ENCODE results near the gene FLOT1.

DNA sequence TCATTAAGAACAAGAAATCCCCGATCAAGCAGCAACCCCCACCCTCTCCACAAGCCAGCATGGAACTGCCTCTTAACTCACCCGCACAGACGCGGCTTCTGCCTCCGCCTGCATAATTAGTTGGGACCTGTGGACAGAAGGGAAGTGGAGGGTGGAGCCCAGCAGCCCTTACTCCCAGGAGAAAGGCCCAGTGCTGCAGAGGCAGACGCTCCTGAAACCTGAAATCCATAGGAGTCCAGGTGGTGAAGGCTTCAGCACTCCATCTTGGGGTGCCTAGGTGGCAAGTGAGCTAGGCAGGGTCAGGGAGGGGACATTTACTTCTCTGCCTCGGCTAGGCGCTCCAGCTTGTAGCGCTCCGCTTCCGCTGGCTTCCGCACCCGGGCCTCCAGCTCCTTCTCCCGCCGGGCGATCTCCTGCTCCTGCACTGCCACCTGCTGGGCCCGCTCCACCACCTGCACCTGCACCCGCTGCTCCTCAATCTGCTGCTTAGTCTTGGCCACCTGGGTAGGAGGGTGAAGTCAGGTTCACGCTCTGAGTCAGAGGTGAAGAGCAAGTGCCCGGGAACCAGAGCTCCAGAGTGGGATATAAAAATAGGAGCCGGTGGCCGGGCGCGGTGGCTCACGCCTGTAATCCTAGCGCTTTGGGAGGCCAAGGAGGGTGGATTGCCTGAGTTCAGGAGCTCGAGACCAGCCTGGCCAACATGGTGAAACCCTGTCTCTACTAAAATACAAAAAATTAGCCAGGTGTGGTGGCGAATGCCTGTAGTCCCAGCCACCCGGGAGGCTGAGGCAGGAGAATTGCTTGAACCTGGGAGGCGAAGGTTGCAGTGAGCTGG, 11.7 kb downstream of the FLOT1 start:
- TF ChIP-seq, protein P1, sequence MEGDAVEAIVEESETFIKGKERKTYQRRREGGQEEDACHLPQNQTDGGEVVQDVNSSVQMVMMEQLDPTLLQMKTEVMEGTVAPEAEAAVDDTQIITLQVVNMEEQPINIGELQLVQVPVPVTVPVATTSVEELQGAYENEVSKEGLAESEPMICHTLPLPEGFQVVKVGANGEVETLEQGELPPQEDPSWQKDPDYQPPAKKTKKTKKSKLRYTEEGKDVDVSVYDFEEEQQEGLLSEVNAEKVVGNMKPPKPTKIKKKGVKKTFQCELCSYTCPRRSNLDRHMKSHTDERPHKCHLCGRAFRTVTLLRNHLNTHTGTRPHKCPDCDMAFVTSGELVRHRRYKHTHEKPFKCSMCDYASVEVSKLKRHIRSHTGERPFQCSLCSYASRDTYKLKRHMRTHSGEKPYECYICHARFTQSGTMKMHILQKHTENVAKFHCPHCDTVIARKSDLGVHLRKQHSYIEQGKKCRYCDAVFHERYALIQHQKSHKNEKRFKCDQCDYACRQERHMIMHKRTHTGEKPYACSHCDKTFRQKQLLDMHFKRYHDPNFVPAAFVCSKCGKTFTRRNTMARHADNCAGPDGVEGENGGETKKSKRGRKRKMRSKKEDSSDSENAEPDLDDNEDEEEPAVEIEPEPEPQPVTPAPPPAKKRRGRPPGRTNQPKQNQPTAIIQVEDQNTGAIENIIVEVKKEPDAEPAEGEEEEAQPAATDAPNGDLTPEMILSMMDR (IDR thresholded peaks at IDR 0.05; ENCODE audit: low read depth, low read length, poor library complexity, severe bottlenecking): peak; percentile 87
- no peak for TF ChIP-seq EZH2phosphoT487 (IDR thresholded peaks at IDR 0.05; ENCODE audit: borderline replicate concordance, low read length)
